OCI-LY1 (cell line): ENCODE data around the gene SYNE4.
"Not testable (repeated sequence)": the region's sequence is repeated elsewhere in the genome, so short reads cannot be mapped to it uniquely, and the experiment has no call there.

Experiments used
- H2AFZ ChIP-seq: fragments of 200-600 bp; sonication (generic), shearing (Covaris generic); 2 replicates; pipeline ENCODE4 v1.6.0; 2014; ENCODE audit warnings: antibody characterized with exemption, mild to moderate bottlenecking, low read length
- H3F3A ChIP-seq: fragments of 200-600 bp; sonication (generic), shearing (Covaris generic); 2 replicates; pipeline ENCODE4 v1.6.0; 2014; ENCODE audit warnings: mild to moderate bottlenecking, antibody characterized with exemption, low read length, moderate library complexity; ENCODE audit not compliant: insufficient read depth
- H3K27ac ChIP-seq: fragments of 200-600 bp; sonication (generic); 2 replicates; pipeline ENCODE4 v1.5.1; 2014; ENCODE audit warnings: low read length, mixed run types, mild to moderate bottlenecking, low read depth; ENCODE audit not compliant: poor library complexity, severe bottlenecking
- H3K27me3 ChIP-seq: fragments of 200-600 bp; sonication (generic); 2 replicates; pipeline ENCODE4 v1.6.0; 2014; ENCODE audit warnings: antibody characterized with exemption, mild to moderate bottlenecking, low read length, moderate library complexity; ENCODE audit not compliant: insufficient read depth
- H3K36me3 ChIP-seq: fragments of 200-600 bp; sonication (generic); 2 replicates; pipeline ENCODE4 v1.6.1; 2014; ENCODE audit warnings: mild to moderate bottlenecking, antibody characterized with exemption, low read length, moderate library complexity, mixed read lengths; ENCODE audit not compliant: insufficient read depth
- H3K4me1 ChIP-seq: fragments of 200-600 bp; sonication (generic); 2 replicates; pipeline ENCODE4 v1.5.1; 2014; ENCODE audit warnings: mild to moderate bottlenecking, low read length, moderate library complexity; ENCODE audit not compliant: insufficient read depth, severe bottlenecking
- H3K4me2 ChIP-seq: fragments of 200-600 bp; sonication (generic), shearing (Covaris generic); 2 replicates; pipeline ENCODE4 v1.6.1; 2014; ENCODE audit warnings: low read length
- H3K4me3 ChIP-seq: fragments of 200-600 bp; sonication (generic); 2 replicates; pipeline ENCODE4 v1.5.1; 2014; ENCODE audit warnings: low read length, low read depth, mild to moderate bottlenecking, mixed read lengths; ENCODE audit not compliant: poor library complexity, severe bottlenecking
- H3K79me2 ChIP-seq: fragments of 200-600 bp; shearing (Covaris generic); 2 replicates; pipeline ENCODE4 v1.6.1; 2016; ENCODE audit warnings: mixed run types, low read length, mixed read lengths; ENCODE audit not compliant: insufficient read depth
- H3K9ac ChIP-seq: fragments of 200-600 bp; sonication (generic), shearing (Covaris generic); 2 replicates; pipeline ENCODE4 v1.6.1; 2014; ENCODE audit warnings: mild to moderate bottlenecking, low read length, mixed read lengths
- H3K9me2 ChIP-seq: fragments of 200-600 bp; sonication (generic), shearing (Covaris generic); 2 replicates; pipeline ENCODE4 v1.6.1; 2014; ENCODE audit warnings: low read depth, mild to moderate bottlenecking, low read length, mixed read lengths
- H3K9me3 ChIP-seq: fragments of 200-600 bp; shearing (Covaris generic); 2 replicates; pipeline ENCODE4 v1.6.1; 2014; ENCODE audit warnings: low read length, mixed read lengths
- H4K20me1 ChIP-seq: fragments of 200-600 bp; sonication (generic), shearing (Covaris generic); 2 replicates; pipeline ENCODE4 v1.6.0; 2016; ENCODE audit warnings: mild to moderate bottlenecking, low read length; ENCODE audit not compliant: insufficient read depth
- EZH2 ChIP-seq: fragments of 200-600 bp; sonication (generic), shearing (Covaris generic); IDR thresholded peaks from 2 replicates; pipeline ENCODE4 v1.8.0; 2017; ENCODE audit warnings: borderline replicate concordance, mixed run types, mild to moderate bottlenecking, antibody characterized with exemption, low read length, moderate library complexity, mixed read lengths
- TF ChIP-seq, protein P1 (sequence below): fragments of 200-600 bp; sonication (generic), shearing (Covaris generic); IDR thresholded peaks from 2 replicates; pipeline ENCODE4 v1.5.1; 2017; ENCODE audit warnings: mild to moderate bottlenecking, antibody characterized with exemption, low read length, moderate library complexity, mixed read lengths

The SYNE4 gene

DNA sequence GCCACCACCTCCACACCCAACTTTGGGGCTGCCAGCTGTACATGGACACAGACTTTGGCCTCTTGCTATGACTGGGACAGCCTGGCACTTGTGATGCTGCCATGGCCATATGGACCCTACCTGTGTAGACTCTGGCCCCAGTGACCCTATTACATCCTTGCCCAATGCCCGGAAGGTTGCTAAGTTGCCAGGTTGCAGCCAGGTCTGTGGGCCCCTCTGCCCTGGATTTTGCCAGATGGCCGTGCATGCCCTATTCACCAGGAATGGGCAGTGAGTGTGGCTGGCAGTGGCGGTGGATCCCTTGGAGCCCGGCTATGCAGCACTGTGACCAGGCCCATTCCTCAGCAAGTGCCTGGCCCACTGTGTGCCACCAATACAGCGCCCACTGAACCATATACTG, 22.5 kb downstream of the SYNE4 start:
- Histone ChIP-seq H3K27me3 (peaks cover 5% of the 10 kb centered on the region; the same call in 1 of the 2 replicates), H3K4me2 (no peak overlapping the region), H3K36me3 (no peaks in the 10 kb centered on the region), H3K9me3 (no peaks in the 10 kb centered on the region), H3K4me1 (no peaks in the 10 kb centered on the region), H3K27ac (no peak overlapping the region), H2AFZ (no peak overlapping the region), H4K20me1 (no peaks in the 10 kb centered on the region), H3K9ac (no peak overlapping the region), H3K4me3 (no peak overlapping the region), H3F3A (no peaks in the 10 kb centered on the region), H3K79me2 (no peaks in the 10 kb centered on the region), H3K9me2 (no peaks in the 10 kb centered on the region)
- TF ChIP-seq EZH2: no peak
- TF ChIP-seq, protein P1, sequence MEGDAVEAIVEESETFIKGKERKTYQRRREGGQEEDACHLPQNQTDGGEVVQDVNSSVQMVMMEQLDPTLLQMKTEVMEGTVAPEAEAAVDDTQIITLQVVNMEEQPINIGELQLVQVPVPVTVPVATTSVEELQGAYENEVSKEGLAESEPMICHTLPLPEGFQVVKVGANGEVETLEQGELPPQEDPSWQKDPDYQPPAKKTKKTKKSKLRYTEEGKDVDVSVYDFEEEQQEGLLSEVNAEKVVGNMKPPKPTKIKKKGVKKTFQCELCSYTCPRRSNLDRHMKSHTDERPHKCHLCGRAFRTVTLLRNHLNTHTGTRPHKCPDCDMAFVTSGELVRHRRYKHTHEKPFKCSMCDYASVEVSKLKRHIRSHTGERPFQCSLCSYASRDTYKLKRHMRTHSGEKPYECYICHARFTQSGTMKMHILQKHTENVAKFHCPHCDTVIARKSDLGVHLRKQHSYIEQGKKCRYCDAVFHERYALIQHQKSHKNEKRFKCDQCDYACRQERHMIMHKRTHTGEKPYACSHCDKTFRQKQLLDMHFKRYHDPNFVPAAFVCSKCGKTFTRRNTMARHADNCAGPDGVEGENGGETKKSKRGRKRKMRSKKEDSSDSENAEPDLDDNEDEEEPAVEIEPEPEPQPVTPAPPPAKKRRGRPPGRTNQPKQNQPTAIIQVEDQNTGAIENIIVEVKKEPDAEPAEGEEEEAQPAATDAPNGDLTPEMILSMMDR: no peak

DNA sequence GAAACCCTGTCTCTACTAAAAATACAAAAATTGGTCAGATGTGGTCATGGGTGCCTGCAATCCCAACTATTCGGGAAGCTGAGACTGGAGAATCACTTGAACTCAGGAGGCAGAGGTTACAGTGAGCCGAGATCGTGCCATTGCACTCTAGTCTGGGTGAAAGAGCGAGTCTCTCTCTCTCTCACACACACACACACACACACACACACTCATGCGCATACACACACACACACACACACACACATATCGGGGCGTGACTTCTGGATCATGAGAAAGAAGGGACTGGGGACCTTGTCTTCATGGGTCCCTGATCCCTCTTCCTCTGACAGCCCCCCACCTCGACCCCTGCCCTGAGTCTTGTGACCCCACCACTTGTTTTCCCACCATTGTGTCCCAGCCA, 25.4 kb downstream of the SYNE4 start:
- H3K4me1 ChIP-seq: no peaks in the 10 kb centered on the region
- no peak overlapping the region for H3K4me3 ChIP-seq
- TF ChIP-seq, protein P1: no peak
- no peak for TF ChIP-seq EZH2
- no peaks in the 10 kb centered on the region for H3K36me3 ChIP-seq
- H3F3A ChIP-seq: no peaks in the 10 kb centered on the region
- H3K4me2 ChIP-seq: no peak overlapping the region
- no peak overlapping the region for H2AFZ ChIP-seq
- H4K20me1 ChIP-seq: no peaks in the 10 kb centered on the region
- peaks cover 5% of the 10 kb centered on the region; the same call in 1 of the 2 replicates for H3K27me3 ChIP-seq
- H3K9me3 ChIP-seq: no peaks in the 10 kb centered on the region
- H3K79me2 ChIP-seq: no peaks in the 10 kb centered on the region
- H3K9me2 ChIP-seq: no peaks in the 10 kb centered on the region
- no peak overlapping the region for H3K9ac ChIP-seq
- H3K27ac ChIP-seq: no peak overlapping the region

DNA sequence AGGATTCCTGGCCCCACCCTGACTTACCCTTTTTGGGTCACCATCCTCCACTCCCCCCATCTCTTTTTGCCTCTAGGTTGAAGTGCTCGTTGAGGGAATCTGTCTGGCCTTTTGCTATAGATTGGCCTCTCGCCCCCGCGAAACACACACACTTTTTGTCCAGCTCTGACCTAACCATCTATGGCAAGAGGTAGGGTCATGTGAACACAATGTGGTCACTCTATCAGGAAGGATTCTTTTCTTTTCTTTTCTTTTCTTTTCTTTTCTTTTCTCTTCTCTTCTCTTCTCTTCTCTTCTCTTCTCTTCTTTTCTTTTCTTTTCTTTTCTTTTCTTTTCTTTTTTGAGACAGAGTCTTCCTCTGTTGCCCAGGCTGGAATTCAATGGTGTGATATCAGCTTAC, 27.6 kb downstream of the SYNE4 start:
- not testable (repeated sequence) for H3K4me1 ChIP-seq

DNA sequence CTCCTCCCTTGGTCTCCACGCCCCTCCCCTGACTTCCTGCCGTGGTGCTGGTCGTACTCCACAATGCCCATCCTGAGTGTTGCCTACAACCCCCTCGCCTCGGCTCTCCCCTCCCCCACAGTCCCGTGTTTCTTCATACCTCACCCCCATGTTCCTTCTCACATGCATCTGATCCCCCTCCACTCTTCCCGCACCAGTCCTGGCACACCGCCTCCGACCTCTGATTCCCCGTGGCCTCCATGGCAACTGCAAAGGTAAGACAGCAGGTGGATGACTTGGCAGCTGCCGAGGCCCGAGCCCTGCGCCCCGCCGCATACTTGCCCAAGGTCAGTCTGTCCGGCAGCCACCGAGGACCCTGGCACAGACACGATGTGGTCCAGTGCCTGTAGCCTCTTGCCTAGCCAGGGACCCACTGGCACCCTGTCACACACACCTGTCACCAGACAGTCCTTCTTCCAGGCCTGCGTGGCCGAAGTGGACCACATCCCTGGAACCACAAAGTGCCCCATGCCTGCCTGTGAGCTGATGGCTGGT, 29.7 kb downstream of the SYNE4 start:
- Histone ChIP-seq H3K4me2 (no peak overlapping the region), H3F3A (no peaks in the 10 kb centered on the region), H3K9me3 (no peaks in the 10 kb centered on the region), H3K79me2 (no peaks in the 10 kb centered on the region), H3K36me3 (no peaks in the 10 kb centered on the region), H4K20me1 (no peaks in the 10 kb centered on the region), H3K9me2 (no peaks in the 10 kb centered on the region), H3K9ac (no peak overlapping the region), H2AFZ (no peak overlapping the region), H3K27ac (no peak overlapping the region), H3K27me3 (no peaks in the 10 kb centered on the region; the same call in 1 of the 2 replicates), H3K4me3 (no peak overlapping the region), H3K4me1 (no peaks in the 10 kb centered on the region)
- TF ChIP-seq, protein P1: no peak
- TF ChIP-seq EZH2: no peak

More for the DNA sequence above, 27.6 kb downstream of the SYNE4 start:
- H3K9ac ChIP-seq, H3K4me2 ChIP-seq, H2AFZ ChIP-seq, H3K27me3 ChIP-seq, H3K4me3 ChIP-seq, H3F3A ChIP-seq, H3K36me3 ChIP-seq, H3K79me2 ChIP-seq, H4K20me1 ChIP-seq, H3K9me2 ChIP-seq, H3K9me3 ChIP-seq, H3K27ac ChIP-seq: not testable (repeated sequence)
